K562 (cell line): ENCODE results near the gene TEKT2. TPM values are rescaled to one million over a fixed set of nuclear protein-coding genes. Genes with fewer than 3 reads are reported as not detected.

Source experiments
- ATAC-seq: fragments of 200-7000 bp; cut with Tn5 transposase; 3 replicates; pipeline ENCODE4 v1.9.1; 2020; ENCODE audit warnings: moderate library complexity
- BruUV-seq: library from RNA; stranded (reverse); fragments of 400-500 nt; replicated peaks from 2 replicates; lab custom pipeline; 2021; lab: Mats Ljungman, UMichigan
- CTCF ChIA-PET: fragments of 300-600 bp; formaldehyde crosslinking; extraction: SDS; loops from one replicate; lab custom pipeline; 2021; ENCODE audit warnings: low intra/inter-chr PET ratio; lab: Yijun Ruan, JAX
- POLR2A ChIA-PET: fragments of 300-600, 350-650 bp; sonication (Branson Sonifier 250); formaldehyde crosslinking; extraction: SDS; loops from one replicate; lab custom pipeline; 2021; ENCODE audit warnings: antibody characterized with exemption, inconsistent platforms; lab: Yijun Ruan, JAX
- DNase-seq, 4 experiments: peaks; one replicate each; pipeline versions ENCODE4 v3.0.0 to v3.0.0-alpha.2; 2011 to 2018; ENCODE audit warnings: low spot score in 3 of 4, mixed read lengths in 3 of 4; ENCODE audit errors: extremely low read depth in 1 of 4
- FAIRE-seq: peaks from 2 replicates; lab custom pipeline; 2011; peaks lifted over from hg19 to GRCh38; lab: Jason Lieb, UNC
- H2AFZ ChIP-seq: 2 replicates; pipeline ENCODE4 v1.6.0; 2011; ENCODE audit warnings: low read depth, low read length, control low read depth, inconsistent platforms
- H3K27ac ChIP-seq: fragments of 200-600 bp; 3 replicates; pipeline ENCODE4 v1.8.0; 2011; ENCODE audit warnings: low read depth, mild to moderate bottlenecking, control low read depth, inconsistent platforms, low read length, moderate library complexity, mixed read lengths; ENCODE audit errors: extremely low read depth
- H3K27me3 ChIP-seq, 2 experiments: fragments of 300-600 bp in 1 of 2; 2 replicates in 1 of 2; 3 replicates in 1 of 2; pipeline versions ENCODE4 v1.6.0 to v1.8.0; 2011; ENCODE audit warnings: inconsistent platforms in 2 of 2, low read length in 2 of 2, mild to moderate bottlenecking in 1 of 2, mixed read lengths in 1 of 2, moderate library complexity in 1 of 2; ENCODE audit not compliant: control insufficient read depth in 2 of 2, insufficient read depth in 2 of 2
- H3K36me3 ChIP-seq: fragments of 300-600 bp; 3 replicates; pipeline ENCODE4 v1.8.0; 2011; ENCODE audit warnings: mild to moderate bottlenecking, low read length, inconsistent platforms; ENCODE audit not compliant: control insufficient read depth, insufficient read depth
- H3K4me1 ChIP-seq, 2 experiments: fragments of 200-600 bp in 1 of 2; replicated peaks in 1 of 2; 2 replicates in 1 of 2; 3 replicates in 1 of 2; pipeline versions ENCODE4 v1.5.1 to v1.8.0; 2011; ENCODE audit warnings: inconsistent platforms in 2 of 2, low read length in 2 of 2, mild to moderate bottlenecking in 1 of 2, mixed read lengths in 1 of 2, moderate library complexity in 1 of 2; ENCODE audit not compliant: control insufficient read depth in 2 of 2, insufficient read depth in 2 of 2
- H3K4me2 ChIP-seq: 2 replicates; pipeline ENCODE4 v1.6.1; 2011; ENCODE audit warnings: low read length, control low read depth, inconsistent platforms, mixed read lengths; ENCODE audit not compliant: insufficient read depth
- H3K4me3 ChIP-seq: fragments of 200-600 bp; sonication (generic), shearing (Covaris generic); 2 replicates; pipeline ENCODE4 v1.5.1; 2016; ENCODE audit warnings: control low read depth, inconsistent platforms
- H3K79me2 ChIP-seq: fragments of 200-600 bp; 3 replicates; pipeline ENCODE4 v1.8.0; 2011; ENCODE audit warnings: low read length, inconsistent platforms; ENCODE audit not compliant: control insufficient read depth, insufficient read depth
- H3K9ac ChIP-seq, 2 experiments: 2 replicates each; pipeline versions ENCODE4 v1.6.0 to v1.6.1; 2011; ENCODE audit warnings: low read depth in 2 of 2, low read length in 2 of 2, control low read depth in 1 of 2, inconsistent platforms in 1 of 2, mild to moderate bottlenecking in 1 of 2, mixed read lengths in 1 of 2; ENCODE audit not compliant: insufficient read depth in 1 of 2
- H3K9me1 ChIP-seq: one replicate; pipeline ENCODE4 v1.6.0; 2011; ENCODE audit warnings: inconsistent platforms, mild to moderate bottlenecking, low read length, moderate library complexity; ENCODE audit not compliant: control insufficient read depth, insufficient read depth
- H3K9me3 ChIP-seq: replicated peaks from 2 replicates; pipeline ENCODE4 v1.5.1; 2011; ENCODE audit warnings: low read depth, low read length, inconsistent platforms; ENCODE audit not compliant: control insufficient read depth, insufficient read depth
- H4K20me1 ChIP-seq: replicated peaks from 2 replicates; pipeline ENCODE4 v1.6.1; 2011; ENCODE audit warnings: low read length, inconsistent platforms, mixed read lengths; ENCODE audit not compliant: control insufficient read depth, insufficient read depth
- CBX5 ChIP-seq: IDR thresholded peaks from 2 replicates; pipeline ENCODE4 v1.6.1; 2014; ENCODE audit warnings: low read depth, borderline replicate concordance
- CHAMP1 ChIP-seq: fragments of 450-650 bp; IDR thresholded peaks from 2 replicates; pipeline ENCODE4 v1.6.1; 2016; ENCODE audit warnings: mild to moderate bottlenecking
- FOXJ3 ChIP-seq: sonication (generic); formaldehyde crosslinking; IDR thresholded peaks from 2 replicates; pipeline ENCODE4 v1.4.0; 2020; ENCODE audit warnings: mild to moderate bottlenecking, missing genetic modification reagents
- HLTF ChIP-seq: fragments of 450-650 bp; IDR thresholded peaks from 2 replicates; pipeline ENCODE4 v1.6.1; 2016
- HOXB6 ChIP-seq: fragments of 250-450 bp; sonication (Bioruptor Pico); IDR thresholded peaks from 2 replicates; pipeline ENCODE4 v1.5.1; 2022; ENCODE audit warnings: mild to moderate bottlenecking, borderline replicate concordance
- NR0B1 ChIP-seq: fragments of 450-650 bp; IDR thresholded peaks from one replicate; pipeline ENCODE4 v1.6.1; 2018; ENCODE audit warnings: mild to moderate bottlenecking, moderate library complexity; ENCODE audit not compliant: partially characterized antibody
- SMAD3 ChIP-seq: fragments of 450-650 bp; formaldehyde crosslinking; conservative IDR thresholded peaks from 2 replicates; pipeline ENCODE4 v1.4.0; 2020; ENCODE audit warnings: mild to moderate bottlenecking
- SRF ChIP-seq, 2 experiments: fragments of 250-450, 450-650 bp in 1 of 2; sonication (Bioruptor Pico) in 1 of 2; sonication (generic) in 1 of 2; formaldehyde crosslinking; IDR thresholded peaks; 2 replicates each; pipeline versions ENCODE4 v1.5.0 to v1.5.1; 2020 to 2022; ENCODE audit warnings: mild to moderate bottlenecking in 1 of 2, missing genetic modification reagents in 1 of 2
- ZBTB17 ChIP-seq: fragments of 450-650 bp; formaldehyde crosslinking; IDR thresholded peaks from 2 replicates; pipeline ENCODE4 v1.4.0; 2020; ENCODE audit warnings: mild to moderate bottlenecking
- ZC3H4 ChIP-seq: sonication (generic); formaldehyde crosslinking; IDR thresholded peaks from 2 replicates; pipeline ENCODE4 v1.9.0; 2021; ENCODE audit warnings: missing genetic modification reagents, borderline replicate concordance
- ZFP30 ChIP-seq: fragments of 250-450 bp; sonication (Bioruptor Pico); IDR thresholded peaks from 2 replicates; pipeline ENCODE4 v1.8.0; 2022; ENCODE audit warnings: moderate library complexity, mild to moderate bottlenecking, inconsistent platforms, borderline replicate concordance
- ZNF165 ChIP-seq: fragments of 250-450 bp; sonication (Bioruptor Pico); IDR thresholded peaks from 2 replicates; pipeline ENCODE4 v1.4.0; 2020; ENCODE audit warnings: borderline replicate concordance
- ZNF324 ChIP-seq: fragments of 250-450 bp; sonication (Bioruptor Pico); IDR thresholded peaks from 2 replicates; pipeline ENCODE4 v1.4.0; 2020; ENCODE audit warnings: mild to moderate bottlenecking
- WGBS: fragments of 100-300 bp; shearing (Covaris generic); methylation state at CpG from one replicate; pipeline ENCODE4 v1.1.6; 2016; ENCODE audit warnings: low coverage, mixed read lengths; ENCODE audit not compliant: insufficient coverage; ENCODE audit errors: missing lambda C conversion rate; 5-methylcytosine and 5-hydroxymethylcytosine counted together
- in situ Hi-C: fragments of 300-500 bp; cut with MboI; formaldehyde crosslinking; loops from 4 replicates; pipeline ENCODE4 v1.15.0; 2018; ENCODE audit warnings: inconsistent platforms, mixed read lengths
- intact Hi-C: fragments of 100-400 bp; cut with micrococcal nuclease; formaldehyde crosslinking; loops from 2 replicates; pipeline ENCODE4 v1.14.2; 2022
- polyA plus RNA-seq, 8 experiments: library from polyadenylated mRNA; depleted of rRNA in 4 of 8; stranded (reverse) in 5 of 8; unstranded in 3 of 8; fragments of >200 nt; fragmentation: Nextera tagmentation in 2 of 8; fragmentation: Illumina TruSeq in 1 of 8; extraction: Ambion mirVana in 2 of 8; extraction: Trizol in 1 of 8; gene quantifications; 2 replicates each; pipeline versions ENCODE4 v1.2.1 to v1.2.3, GENCODE V29; 2011 to 2014; ENCODE audit warnings: inconsistent platforms in 1 of 8, missing spikeins in 1 of 8
- total RNA-seq, 7 experiments: library from RNA; depleted of rRNA in 6 of 7; stranded (reverse); fragments of >200 nt in 6 of 7; fragmentation: Illumina TruSeq in 2 of 7; extraction: Trizol in 2 of 7; gene quantifications; 2 replicates each; pipeline versions ENCODE4 v1.2.1 to v1.2.3, GENCODE V29; 2011 to 2021; ENCODE audit warnings: low replicate concordance in 1 of 7

Gene TEKT2
- total and polyA plus RNA-seq, 9 of the 15 experiments (the other 6 are each of a cell fraction or from before 2014, with no cell fraction given): 0.06 to 0.94 (median 0.30) TPM; not detected in 1

- no peaks in the 10 kb centered on the region for H4K20me1 ChIP-seq
- no peaks in the 10 kb centered on the region for H3K9me3 ChIP-seq
- no peaks in the 10 kb centered on the region for H3K9me1 ChIP-seq
- H3K4me3 ChIP-seq: no peak overlapping the region
- 58% methylated on average over 10 of the region's 11 CpGs for WGBS
- ATAC-seq (peak; percentile 20; the same call in 2 of the 3 replicates), FAIRE-seq (peak; percentile 44), DNase-seq (no peak)
- 0 out of 4 replicates have a peak overlapping the region, but pooled peaks of 1 of the 2 experiments have one; percentile 29 for H3K9ac ChIP-seq
- peaks cover 0 to 21% of the 10 kb centered on the region in 2 experiments; a peak in 3 of 5 replicates for H3K4me1 ChIP-seq
- ChIA-PET POLR2A (interaction anchor here (0.7 kb wide), 1 partner anchor 12 kb away, joined by 3 read pairs; no protein-coding TSS in a partner anchor), CTCF (no interaction called here)
- no TSS peak for BruUV-seq
- in situ Hi-C loops: no loop called here
- H3K4me2 ChIP-seq: no peak overlapping the region
- no peaks in the 10 kb centered on the region for H3K36me3 ChIP-seq
- intact Hi-C loops: no loop called here
- no peak overlapping the region for H2AFZ ChIP-seq
- H3K27ac ChIP-seq: no peak overlapping the region
- no peak for TF ChIP-seq SMAD3 (CRISPR knock-in tag)
- TF ChIP-seq CHAMP1: no peak
- TF ChIP-seq CBX5: no peak
- TF ChIP-seq NR0B1: no peak
- no peak for TF ChIP-seq ZC3H4 (CRISPR knock-in tag)
- no peak for TF ChIP-seq HLTF
- TF ChIP-seq SRF (CRISPR knock-in tag; IDR thresholded peaks at IDR 0.05): no peak
- TF ChIP-seq ZFP30 (CRISPR knock-in tag): no peak
- no peak for TF ChIP-seq ZNF324 (CRISPR knock-in tag)
- no peak for TF ChIP-seq ZBTB17 (CRISPR knock-in tag)
- no peak for TF ChIP-seq ZNF165 (CRISPR knock-in tag)
- no peak for TF ChIP-seq HOXB6 (CRISPR knock-in tag)
- TF ChIP-seq FOXJ3 (CRISPR knock-in tag): no peak
- H3K27me3 ChIP-seq: no peaks in the 10 kb centered on the region
- H3K79me2 ChIP-seq: no peaks in the 10 kb centered on the region
Observed at GRCh38 chr1:36109041-36109679, 25.3 kb downstream of the TEKT2 start.
